ENCODE measurements around the gene PTPN2. TPM values are rescaled to one million over a fixed set of nuclear protein-coding genes. Genes with fewer than 3 reads are reported as not detected.

The PTPN2 gene
- total RNA-seq, 1 donor = 29.4 TPM

DNA sequence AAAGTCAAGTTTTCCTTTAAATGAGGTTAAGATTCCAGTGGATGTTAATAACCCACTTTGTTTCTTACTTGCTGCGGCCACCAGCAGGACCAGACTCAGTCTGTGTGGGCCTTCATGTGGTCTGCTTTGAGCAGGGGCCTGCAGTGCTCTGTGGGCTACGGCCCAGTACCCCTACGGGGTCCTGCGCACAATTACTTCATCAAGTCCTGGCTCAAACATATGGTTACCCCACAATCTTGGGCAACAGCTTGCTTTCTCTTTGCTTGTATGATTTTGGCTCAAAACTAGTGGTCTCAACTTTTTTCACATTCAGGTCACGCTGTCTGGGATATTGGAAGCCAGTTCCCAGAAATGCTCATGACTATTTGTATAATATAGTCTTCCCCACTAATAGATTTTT, 64.2 kb downstream of the PTPN2 start:
- H3K4me3 ChIP-seq (ENCODE audit: low read depth, low read length) = no peak overlapping the region
- no peak for DNase-seq (ENCODE audit: low read depth)
- TF ChIP-seq, protein P1, sequence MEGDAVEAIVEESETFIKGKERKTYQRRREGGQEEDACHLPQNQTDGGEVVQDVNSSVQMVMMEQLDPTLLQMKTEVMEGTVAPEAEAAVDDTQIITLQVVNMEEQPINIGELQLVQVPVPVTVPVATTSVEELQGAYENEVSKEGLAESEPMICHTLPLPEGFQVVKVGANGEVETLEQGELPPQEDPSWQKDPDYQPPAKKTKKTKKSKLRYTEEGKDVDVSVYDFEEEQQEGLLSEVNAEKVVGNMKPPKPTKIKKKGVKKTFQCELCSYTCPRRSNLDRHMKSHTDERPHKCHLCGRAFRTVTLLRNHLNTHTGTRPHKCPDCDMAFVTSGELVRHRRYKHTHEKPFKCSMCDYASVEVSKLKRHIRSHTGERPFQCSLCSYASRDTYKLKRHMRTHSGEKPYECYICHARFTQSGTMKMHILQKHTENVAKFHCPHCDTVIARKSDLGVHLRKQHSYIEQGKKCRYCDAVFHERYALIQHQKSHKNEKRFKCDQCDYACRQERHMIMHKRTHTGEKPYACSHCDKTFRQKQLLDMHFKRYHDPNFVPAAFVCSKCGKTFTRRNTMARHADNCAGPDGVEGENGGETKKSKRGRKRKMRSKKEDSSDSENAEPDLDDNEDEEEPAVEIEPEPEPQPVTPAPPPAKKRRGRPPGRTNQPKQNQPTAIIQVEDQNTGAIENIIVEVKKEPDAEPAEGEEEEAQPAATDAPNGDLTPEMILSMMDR (IDR thresholded peaks at IDR 0.05; ENCODE audit: insufficient read depth, low read length) = no peak

DNA sequence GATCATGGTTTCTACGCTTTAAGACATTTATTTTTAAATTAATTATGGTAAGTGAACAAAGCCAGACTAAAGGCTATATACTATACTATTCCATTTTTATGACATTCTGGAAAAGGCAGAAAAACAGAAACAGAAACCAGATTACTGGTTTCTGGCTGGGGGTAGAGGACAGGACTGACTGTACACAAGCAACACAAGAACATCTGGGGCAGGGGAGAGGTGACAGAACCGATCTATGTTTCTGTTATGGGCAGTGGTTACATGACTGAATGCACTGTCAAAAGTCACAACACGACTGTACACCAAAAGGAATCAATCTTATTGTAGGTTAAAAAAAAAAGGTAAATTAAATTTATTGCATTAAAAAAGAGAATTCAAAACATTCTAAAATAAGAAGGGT, 64.7 kb downstream of the PTPN2 start:
- no peak for DNase-seq (ENCODE audit: low read depth)

DNA sequence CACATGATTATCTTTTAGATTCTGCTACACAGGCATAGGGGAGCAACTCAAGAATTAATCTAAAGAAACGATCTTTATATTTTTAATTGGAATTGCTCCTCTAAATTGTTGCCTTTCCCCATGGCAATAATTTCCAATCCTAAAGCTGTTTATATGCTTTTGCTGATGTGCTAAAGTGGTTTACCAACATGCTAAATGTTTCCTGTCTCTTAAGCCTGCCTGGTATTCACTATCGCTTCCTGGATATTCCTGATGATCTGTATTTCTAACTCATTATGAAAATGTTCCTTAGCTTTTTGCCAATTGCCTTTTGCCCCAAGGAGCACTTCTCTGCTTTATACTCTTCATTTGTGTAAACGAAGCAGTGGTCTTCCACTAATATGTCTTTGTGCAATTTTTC, 65.8 kb downstream of the PTPN2 start:
- H3K4me3 ChIP-seq (ENCODE audit: low read depth, low read length) = no peak overlapping the region
- no peak for DNase-seq (ENCODE audit: low read depth)
- TF ChIP-seq, protein P1 (IDR thresholded peaks at IDR 0.05; ENCODE audit: insufficient read depth, low read length) = no peak

More for the DNA sequence above, 64.7 kb downstream of the PTPN2 start:
- no peak overlapping the region for H3K4me3 ChIP-seq (ENCODE audit: low read depth, low read length)
- TF ChIP-seq, protein P1 (IDR thresholded peaks at IDR 0.05; ENCODE audit: insufficient read depth, low read length) = no peak

DNA sequence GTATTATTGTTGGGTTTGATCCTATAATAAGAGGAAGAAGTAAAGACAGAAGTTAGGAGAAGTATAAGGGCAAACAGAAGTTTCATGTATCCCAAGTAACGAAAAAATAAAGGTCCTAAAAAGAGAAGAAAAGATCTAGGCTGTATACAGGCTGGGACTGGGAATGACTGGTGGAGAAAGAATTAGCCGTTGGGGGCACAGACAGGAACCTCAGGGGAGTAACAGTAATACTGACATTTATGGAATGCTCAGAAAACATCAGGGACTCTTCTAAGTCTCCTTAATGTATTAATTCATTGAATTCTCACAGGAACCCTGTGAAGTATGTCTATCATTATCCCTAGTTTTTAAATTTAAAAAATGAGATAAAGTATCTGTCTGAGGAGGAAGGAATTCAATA, 67.6 kb downstream of the PTPN2 start:
- no peak for DNase-seq (ENCODE audit: low read depth)
- no peak overlapping the region for H3K4me3 ChIP-seq (ENCODE audit: low read depth, low read length)
- TF ChIP-seq, protein P1 (IDR thresholded peaks at IDR 0.05; ENCODE audit: insufficient read depth, low read length) = no peak

DNA sequence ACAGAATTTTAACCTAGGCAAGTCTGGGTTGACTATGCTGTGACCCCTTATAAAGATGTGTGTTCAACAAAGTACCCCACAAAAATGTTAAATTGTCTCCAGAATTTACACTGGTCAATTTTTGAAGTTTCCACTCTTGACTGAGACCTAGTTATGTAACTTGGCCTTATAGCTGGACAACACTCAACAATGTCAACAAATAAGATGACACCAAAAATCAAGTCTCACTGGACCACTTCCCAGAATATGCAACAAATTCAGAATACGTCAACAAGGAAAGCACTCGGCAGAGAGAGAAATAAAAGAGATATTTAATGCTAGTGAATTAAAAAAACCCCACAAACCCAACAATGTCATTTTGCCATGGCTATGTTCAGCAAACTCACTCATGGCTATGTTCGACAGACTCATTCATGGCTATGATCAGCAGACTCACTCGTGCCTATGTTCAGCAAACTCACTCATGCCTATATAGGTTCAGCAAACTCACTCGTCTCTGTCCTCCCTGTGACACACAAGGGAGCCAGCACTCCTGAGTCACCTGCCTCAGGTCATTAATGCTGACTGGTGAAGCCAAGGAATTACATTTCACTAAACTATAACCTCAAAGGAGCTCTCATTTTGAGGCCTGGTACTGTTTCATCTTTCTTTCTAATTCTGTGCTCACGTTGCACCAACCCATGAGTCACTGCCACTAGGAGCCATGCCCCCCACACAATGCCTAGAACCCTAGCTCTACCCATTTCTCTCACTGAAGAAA, 72.7 kb downstream of the PTPN2 start:
- no peak overlapping the region for H3K4me3 ChIP-seq (ENCODE audit: low read depth, low read length)
- DNase-seq (ENCODE audit: low read depth) = no peak
- TF ChIP-seq, protein P1 (IDR thresholded peaks at IDR 0.05; ENCODE audit: insufficient read depth, low read length) = no peak

DNA sequence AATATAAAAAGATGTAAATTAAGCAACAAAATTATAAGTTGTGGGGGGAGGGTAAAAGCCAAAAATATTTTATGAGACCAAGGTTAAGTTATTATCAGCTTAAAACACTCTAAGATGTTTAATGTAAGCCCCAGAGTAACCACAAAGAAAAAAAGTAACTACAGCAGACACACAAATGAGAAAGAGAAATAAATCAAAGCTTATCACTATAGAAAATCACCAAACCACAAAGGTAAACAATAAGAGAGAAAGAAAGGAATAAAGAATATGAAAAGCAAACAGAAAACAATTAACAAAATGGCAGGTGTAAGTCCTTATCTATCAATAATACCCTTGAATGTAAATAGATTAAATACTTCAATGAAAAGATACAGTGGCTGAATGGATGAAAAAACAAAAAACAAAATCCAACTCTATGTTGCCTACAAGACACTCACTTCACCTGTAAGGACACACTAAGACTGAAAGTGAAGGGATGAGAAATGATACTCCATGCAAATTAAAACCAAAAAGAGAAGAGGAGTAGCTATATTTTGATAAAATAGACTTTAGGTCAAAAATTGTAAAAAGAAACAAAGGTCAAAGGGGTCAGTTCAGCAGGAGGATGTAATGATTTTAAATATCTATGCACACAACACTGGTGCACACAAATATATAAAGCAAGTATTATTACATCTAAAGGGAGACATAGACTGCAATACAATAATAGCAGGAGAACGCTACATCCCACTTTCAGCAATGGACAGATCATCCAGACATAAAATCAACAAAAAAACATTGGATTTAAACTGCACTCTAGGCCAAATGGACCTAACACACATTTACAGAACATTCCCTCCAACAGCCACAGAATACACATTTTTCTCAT, 80.7 kb downstream of the PTPN2 start:
- TF ChIP-seq, protein P1 (IDR thresholded peaks at IDR 0.05; ENCODE audit: insufficient read depth, low read length) = no peak
- no peak for DNase-seq (ENCODE audit: low read depth)
- no peak overlapping the region for H3K4me3 ChIP-seq (ENCODE audit: low read depth, low read length)
